ENCODE measurements around the gene TTC33. TPM values are rescaled to one million over a fixed set of nuclear protein-coding genes. Genes with fewer than 3 reads are reported as not detected.

TTC33 gene
- total RNA-seq, 1 donor, result 13.7 TPM

GRCh38 chr5:40679913-40680681 lies 75.7 kb downstream of the TTC33 start, which contains the start of gene PTGER4:
TSS of gene PTGER4 (plus strand) at chr5:40679915. CDS start at chr5:40680994, 1,079 bp downstream.
- peak within 1 kb of the TSS; percentile 80 for H3K4me3 ChIP-seq (ENCODE audit: low read depth, low read length)
- no peak for TF ChIP-seq CTCF (IDR thresholded peaks at IDR 0.05; ENCODE audit: insufficient read depth, low read length)
- DNase-seq (ENCODE audit: low read depth), result no peak

- peak overlapping the region; percentile 80 for H3K4me3 ChIP-seq (ENCODE audit: low read depth, low read length)
- no peak for TF ChIP-seq CTCF (IDR thresholded peaks at IDR 0.05; ENCODE audit: insufficient read depth, low read length)
- peak; percentile 80 for DNase-seq (ENCODE audit: low read depth)
These were observed 76.4 kb downstream of the TTC33 start for GRCh38 chr5:40679148-40679912.

- DNase-seq (ENCODE audit: low read depth), result peak; percentile 53
- H3K4me3 ChIP-seq (ENCODE audit: low read depth, low read length), result peak overlapping the region; percentile 80
- TF ChIP-seq CTCF (IDR thresholded peaks at IDR 0.05; ENCODE audit: insufficient read depth, low read length), result no peak
These were observed 77.2 kb downstream of the TTC33 start for GRCh38 chr5:40678460-40679147.

GRCh38 chr5:40678026-40678425 lies 77.7 kb downstream of the TTC33 start:
- DNase-seq (ENCODE audit: low read depth), result no peak
- H3K4me3 ChIP-seq (ENCODE audit: low read depth, low read length), result peak overlapping the region; percentile 19
- TF ChIP-seq CTCF (IDR thresholded peaks at IDR 0.05; ENCODE audit: insufficient read depth, low read length), result no peak

- no peak for TF ChIP-seq CTCF (IDR thresholded peaks at IDR 0.05; ENCODE audit: insufficient read depth, low read length)
- no peak overlapping the region for H3K4me3 ChIP-seq (ENCODE audit: low read depth, low read length)
- peak; percentile 34 for DNase-seq (ENCODE audit: low read depth)
These were observed 78.3 kb downstream of the TTC33 start for GRCh38 chr5:40677456-40677855.

GRCh38 chr5:40676613-40677343 lies 79.0 kb downstream of the TTC33 start:
- H3K4me3 ChIP-seq (ENCODE audit: low read depth, low read length), result no peak overlapping the region
- DNase-seq (ENCODE audit: low read depth), result peak; percentile 81

More at GRCh38 chr5:40676613-40677343, 79.0 kb downstream of the TTC33 start:
- TF ChIP-seq CTCF (IDR thresholded peaks at IDR 0.05; ENCODE audit: insufficient read depth, low read length), result peak; percentile 20
